Iris pigment epithelial cell (primary cell): Measurements from ENCODE around the gene UBXN7.
"Not testable (repeated sequence)": the region's sequence is repeated elsewhere in the genome, so short reads cannot be mapped to it uniquely, and the experiment has no call there.

Experiments
- DNase-seq: peaks from one replicate; pipeline ENCODE4 v3.0.0-alpha.2; 2011; ENCODE audit warnings: low read depth

UBXN7 gene

GRCh38 chr3:196418601-196419000, 13.6 kb downstream of the UBXN7 start:
- DNase-seq: no peak

GRCh38 chr3:196414469-196414868, 17.8 kb downstream of the UBXN7 start:
- peak; percentile 67 for DNase-seq

- DNase-seq: no peak
Observed at GRCh38 chr3:196412704-196413103, 19.5 kb downstream of the UBXN7 start.

- no peak for DNase-seq
Observed at GRCh38 chr3:196409409-196409808, 22.8 kb downstream of the UBXN7 start.

GRCh38 chr3:196408565-196409300, 23.5 kb downstream of the UBXN7 start:
- DNase-seq: no peak

- peak; percentile 95 for DNase-seq
Observed at GRCh38 chr3:196406811-196407470, 25.3 kb downstream of the UBXN7 start.

- no peak for DNase-seq
Observed at GRCh38 chr3:196400331-196400730, 31.9 kb downstream of the UBXN7 start.

- DNase-seq: peak; percentile 72
Observed at GRCh38 chr3:196399485-196399945, 32.7 kb downstream of the UBXN7 start.

GRCh38 chr3:196398782-196399181, 33.4 kb downstream of the UBXN7 start:
- peak; percentile 29 for DNase-seq

GRCh38 chr3:196397941-196398340, 34.3 kb downstream of the UBXN7 start:
- DNase-seq: no peak

- no peak for DNase-seq
Observed at GRCh38 chr3:196390116-196390515, 42.1 kb downstream of the UBXN7 start.

- DNase-seq: peak; percentile 30
Observed at GRCh38 chr3:196388956-196389355, 43.3 kb downstream of the UBXN7 start.

- not testable (repeated sequence) for DNase-seq
Observed at GRCh38 chr3:196387941-196388340, 44.3 kb downstream of the UBXN7 start.

GRCh38 chr3:196386797-196387196, 45.4 kb downstream of the UBXN7 start:
- DNase-seq: not testable (repeated sequence)

- DNase-seq: not testable (repeated sequence)
Observed at GRCh38 chr3:196386034-196386433, 46.2 kb downstream of the UBXN7 start.

GRCh38 chr3:196385446-196385845, 46.8 kb downstream of the UBXN7 start:
- not testable (repeated sequence) for DNase-seq

- no peak for DNase-seq
Observed at GRCh38 chr3:196378146-196378841, 53.9 kb downstream of the UBXN7 start.

- DNase-seq: no peak
Observed at GRCh38 chr3:196377321-196377720, 54.9 kb downstream of the UBXN7 start.

- no peak for DNase-seq
Observed at GRCh38 chr3:196365736-196366135, 66.5 kb downstream of the UBXN7 start.

- no peak for DNase-seq
Observed at GRCh38 chr3:196360586-196360985, 71.6 kb downstream of the UBXN7 start.

- not testable (repeated sequence) for DNase-seq
Observed at GRCh38 chr3:196358540-196358939, 73.7 kb downstream of the UBXN7 start.

- no peak for DNase-seq
Observed at GRCh38 chr3:196357905-196358304, 74.3 kb downstream of the UBXN7 start.

GRCh38 chr3:196356556-196356955, 75.7 kb downstream of the UBXN7 start:
- DNase-seq: no peak
